Measurements from ENCODE around the gene AQP6.

DNA sequence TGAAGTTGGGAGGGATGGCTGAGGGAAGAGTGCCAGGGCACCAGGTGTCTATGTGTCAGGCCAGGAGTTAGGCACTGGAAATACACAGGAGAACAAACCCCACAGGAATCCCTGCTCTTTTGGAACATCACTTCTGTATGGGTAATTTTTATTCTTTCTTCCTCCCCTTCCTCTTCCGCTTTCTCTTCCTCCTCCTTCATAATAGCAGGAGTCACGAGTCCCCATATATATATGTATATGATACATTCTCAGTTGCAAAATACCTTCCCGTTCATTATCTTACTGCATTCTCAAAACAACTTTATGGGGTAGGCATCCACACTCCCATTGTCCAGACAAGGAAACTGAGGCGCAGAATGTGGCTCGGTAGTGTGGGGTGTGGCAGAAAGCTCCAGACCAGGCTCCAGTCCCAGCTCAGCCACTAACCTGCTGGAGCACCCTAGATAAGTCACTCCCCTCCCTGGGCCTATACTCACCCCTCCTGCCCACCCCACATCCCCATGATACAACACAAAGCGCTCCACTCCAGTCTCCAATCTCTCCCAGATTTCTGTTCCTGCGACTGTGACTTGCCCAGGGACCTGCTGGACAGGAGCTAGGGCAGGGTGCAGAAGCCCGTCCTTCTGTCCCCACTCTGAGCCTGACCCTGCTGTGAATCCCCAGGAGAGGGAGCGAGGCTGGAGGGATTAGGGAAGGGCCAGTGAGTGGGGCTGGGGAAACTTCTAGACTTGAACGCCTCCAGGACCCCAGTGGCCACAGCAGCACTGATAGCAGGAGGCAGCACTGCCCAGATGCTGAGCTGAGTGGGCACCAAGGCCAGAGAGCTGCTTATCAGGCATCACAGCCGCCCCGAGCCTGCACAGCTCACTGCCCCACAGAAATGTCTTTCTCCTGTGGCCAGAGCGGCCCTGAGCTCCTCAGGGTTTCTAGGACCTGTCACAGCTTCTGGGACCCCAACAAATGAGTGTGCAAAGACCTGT lies 23.6 kb upstream of the AQP6 start:
- TF ChIP-seq, protein P1, sequence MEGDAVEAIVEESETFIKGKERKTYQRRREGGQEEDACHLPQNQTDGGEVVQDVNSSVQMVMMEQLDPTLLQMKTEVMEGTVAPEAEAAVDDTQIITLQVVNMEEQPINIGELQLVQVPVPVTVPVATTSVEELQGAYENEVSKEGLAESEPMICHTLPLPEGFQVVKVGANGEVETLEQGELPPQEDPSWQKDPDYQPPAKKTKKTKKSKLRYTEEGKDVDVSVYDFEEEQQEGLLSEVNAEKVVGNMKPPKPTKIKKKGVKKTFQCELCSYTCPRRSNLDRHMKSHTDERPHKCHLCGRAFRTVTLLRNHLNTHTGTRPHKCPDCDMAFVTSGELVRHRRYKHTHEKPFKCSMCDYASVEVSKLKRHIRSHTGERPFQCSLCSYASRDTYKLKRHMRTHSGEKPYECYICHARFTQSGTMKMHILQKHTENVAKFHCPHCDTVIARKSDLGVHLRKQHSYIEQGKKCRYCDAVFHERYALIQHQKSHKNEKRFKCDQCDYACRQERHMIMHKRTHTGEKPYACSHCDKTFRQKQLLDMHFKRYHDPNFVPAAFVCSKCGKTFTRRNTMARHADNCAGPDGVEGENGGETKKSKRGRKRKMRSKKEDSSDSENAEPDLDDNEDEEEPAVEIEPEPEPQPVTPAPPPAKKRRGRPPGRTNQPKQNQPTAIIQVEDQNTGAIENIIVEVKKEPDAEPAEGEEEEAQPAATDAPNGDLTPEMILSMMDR (conservative IDR thresholded peaks at IDR 0.05; ENCODE audit: low read length) = no peak
- no peak for TF ChIP-seq EZH2phosphoT487 (IDR thresholded peaks at IDR 0.05; ENCODE audit: borderline replicate concordance, low read depth, low read length)

Measured in OCI-LY7 (cell line).